K562 (cell line): ENCODE results near the gene DGKB. TPM values are rescaled to one million over a fixed set of nuclear protein-coding genes. Genes with fewer than 3 reads are reported as not detected.

Experiments used
- ATAC-seq: fragments of 200-7000 bp; cut with Tn5 transposase; 3 replicates; pipeline ENCODE4 v1.9.1; 2020; ENCODE audit warnings: moderate library complexity
- BruUV-seq: library from RNA; stranded (reverse); fragments of 400-500 nt; replicated peaks from 2 replicates; lab custom pipeline; 2021; lab: Mats Ljungman, UMichigan
- CTCF ChIA-PET: fragments of 300-600 bp; formaldehyde crosslinking; extraction: SDS; loops from one replicate; lab custom pipeline; 2021; ENCODE audit warnings: low intra/inter-chr PET ratio; lab: Yijun Ruan, JAX
- POLR2A ChIA-PET: fragments of 300-600, 350-650 bp; sonication (Branson Sonifier 250); formaldehyde crosslinking; extraction: SDS; loops from one replicate; lab custom pipeline; 2021; ENCODE audit warnings: antibody characterized with exemption, inconsistent platforms; lab: Yijun Ruan, JAX
- DNase-seq, 4 experiments: peaks; one replicate each; pipeline versions ENCODE4 v3.0.0 to v3.0.0-alpha.2; 2011 to 2018; ENCODE audit warnings: low spot score in 3 of 4, mixed read lengths in 3 of 4; ENCODE audit errors: extremely low read depth in 1 of 4
- FAIRE-seq: peaks from 2 replicates; lab custom pipeline; 2011; peaks lifted over from hg19 to GRCh38; lab: Jason Lieb, UNC
- H2AFZ ChIP-seq: 2 replicates; pipeline ENCODE4 v1.6.0; 2011; ENCODE audit warnings: low read depth, low read length, control low read depth, inconsistent platforms
- H3K27ac ChIP-seq: fragments of 200-600 bp; 3 replicates; pipeline ENCODE4 v1.8.0; 2011; ENCODE audit warnings: low read depth, mild to moderate bottlenecking, control low read depth, inconsistent platforms, low read length, moderate library complexity, mixed read lengths; ENCODE audit errors: extremely low read depth
- H3K27me3 ChIP-seq, 2 experiments: fragments of 300-600 bp in 1 of 2; 2 replicates in 1 of 2; 3 replicates in 1 of 2; pipeline versions ENCODE4 v1.6.0 to v1.8.0; 2011; ENCODE audit warnings: inconsistent platforms in 2 of 2, low read length in 2 of 2, mild to moderate bottlenecking in 1 of 2, mixed read lengths in 1 of 2, moderate library complexity in 1 of 2; ENCODE audit not compliant: control insufficient read depth in 2 of 2, insufficient read depth in 2 of 2
- H3K36me3 ChIP-seq: fragments of 300-600 bp; 3 replicates; pipeline ENCODE4 v1.8.0; 2011; ENCODE audit warnings: mild to moderate bottlenecking, low read length, inconsistent platforms; ENCODE audit not compliant: control insufficient read depth, insufficient read depth
- H3K4me1 ChIP-seq, 2 experiments: fragments of 200-600 bp in 1 of 2; replicated peaks in 1 of 2; 2 replicates in 1 of 2; 3 replicates in 1 of 2; pipeline versions ENCODE4 v1.5.1 to v1.8.0; 2011; ENCODE audit warnings: inconsistent platforms in 2 of 2, low read length in 2 of 2, mild to moderate bottlenecking in 1 of 2, mixed read lengths in 1 of 2, moderate library complexity in 1 of 2; ENCODE audit not compliant: control insufficient read depth in 2 of 2, insufficient read depth in 2 of 2
- H3K4me2 ChIP-seq: 2 replicates; pipeline ENCODE4 v1.6.1; 2011; ENCODE audit warnings: low read length, control low read depth, inconsistent platforms, mixed read lengths; ENCODE audit not compliant: insufficient read depth
- H3K4me3 ChIP-seq: fragments of 200-600 bp; sonication (generic), shearing (Covaris generic); 2 replicates; pipeline ENCODE4 v1.5.1; 2016; ENCODE audit warnings: control low read depth, inconsistent platforms
- H3K79me2 ChIP-seq: fragments of 200-600 bp; 3 replicates; pipeline ENCODE4 v1.8.0; 2011; ENCODE audit warnings: low read length, inconsistent platforms; ENCODE audit not compliant: control insufficient read depth, insufficient read depth
- H3K9ac ChIP-seq, 2 experiments: 2 replicates each; pipeline versions ENCODE4 v1.6.0 to v1.6.1; 2011; ENCODE audit warnings: low read depth in 2 of 2, low read length in 2 of 2, control low read depth in 1 of 2, inconsistent platforms in 1 of 2, mild to moderate bottlenecking in 1 of 2, mixed read lengths in 1 of 2; ENCODE audit not compliant: insufficient read depth in 1 of 2
- H3K9me1 ChIP-seq: one replicate; pipeline ENCODE4 v1.6.0; 2011; ENCODE audit warnings: inconsistent platforms, mild to moderate bottlenecking, low read length, moderate library complexity; ENCODE audit not compliant: control insufficient read depth, insufficient read depth
- H3K9me3 ChIP-seq: replicated peaks from 2 replicates; pipeline ENCODE4 v1.5.1; 2011; ENCODE audit warnings: low read depth, low read length, inconsistent platforms; ENCODE audit not compliant: control insufficient read depth, insufficient read depth
- H4K20me1 ChIP-seq: replicated peaks from 2 replicates; pipeline ENCODE4 v1.6.1; 2011; ENCODE audit warnings: low read length, inconsistent platforms, mixed read lengths; ENCODE audit not compliant: control insufficient read depth, insufficient read depth
- CBX1 ChIP-seq: sonication (generic); IDR thresholded peaks from 2 replicates; pipeline ENCODE4 v1.6.1; 2016; ENCODE audit warnings: antibody characterized with exemption, low read depth, mild to moderate bottlenecking
- FOXM1 ChIP-seq, 2 experiments: fragments of 450-650 bp in 1 of 2; sonication (generic) in 1 of 2; formaldehyde crosslinking in 1 of 2; IDR thresholded peaks; 2 replicates each; pipeline versions ENCODE4 v1.6.1 to v1.9.0; 2017 to 2022; ENCODE audit warnings: low read depth in 2 of 2, mild to moderate bottlenecking in 2 of 2, missing genetic modification reagents in 1 of 2, moderate library complexity in 1 of 2
- HDGF ChIP-seq: fragments of 450-650 bp; IDR thresholded peaks from 2 replicates; pipeline ENCODE4 v1.6.1; 2016
- RBM14 ChIP-seq: fragments of 200-400 bp; formaldehyde crosslinking; IDR thresholded peaks from 2 replicates; pipeline ENCODE4 v1.6.1; 2018; ENCODE audit warnings: low read depth, mild to moderate bottlenecking, low read length, moderate library complexity, borderline replicate concordance; ENCODE audit not compliant: insufficient read depth
- SNIP1 ChIP-seq: fragments of 450-650 bp; IDR thresholded peaks from 2 replicates; pipeline ENCODE4 v1.7.1; 2017; ENCODE audit warnings: low read depth, mild to moderate bottlenecking
- ZBTB17 ChIP-seq: fragments of 450-650 bp; formaldehyde crosslinking; IDR thresholded peaks from 2 replicates; pipeline ENCODE4 v1.4.0; 2020; ENCODE audit warnings: mild to moderate bottlenecking
- ZNF316 ChIP-seq: fragments of 450-650 bp; IDR thresholded peaks from 2 replicates; pipeline ENCODE4 v1.6.1; 2016
- ZNF830 ChIP-seq: fragments of 250-450 bp; sonication (Bioruptor Pico); IDR thresholded peaks from 2 replicates; pipeline ENCODE4 v1.5.0; 2021; ENCODE audit warnings: mild to moderate bottlenecking
- WGBS: fragments of 100-300 bp; shearing (Covaris generic); methylation state at CpG from one replicate; pipeline ENCODE4 v1.1.6; 2016; ENCODE audit warnings: low coverage, mixed read lengths; ENCODE audit not compliant: insufficient coverage; ENCODE audit errors: missing lambda C conversion rate; 5-methylcytosine and 5-hydroxymethylcytosine counted together
- in situ Hi-C: fragments of 300-500 bp; cut with MboI; formaldehyde crosslinking; loops from 4 replicates; pipeline ENCODE4 v1.15.0; 2018; ENCODE audit warnings: inconsistent platforms, mixed read lengths
- intact Hi-C: fragments of 100-400 bp; cut with micrococcal nuclease; formaldehyde crosslinking; loops from 2 replicates; pipeline ENCODE4 v1.14.2; 2022
- polyA plus RNA-seq, 8 experiments: library from polyadenylated mRNA; depleted of rRNA in 4 of 8; stranded (reverse) in 5 of 8; unstranded in 3 of 8; fragments of >200 nt; fragmentation: Nextera tagmentation in 2 of 8; fragmentation: Illumina TruSeq in 1 of 8; extraction: Ambion mirVana in 2 of 8; extraction: Trizol in 1 of 8; gene quantifications; 2 replicates each; pipeline versions ENCODE4 v1.2.1 to v1.2.3, GENCODE V29; 2011 to 2014; ENCODE audit warnings: inconsistent platforms in 1 of 8, missing spikeins in 1 of 8
- total RNA-seq, 7 experiments: library from RNA; depleted of rRNA in 6 of 7; stranded (reverse); fragments of >200 nt in 6 of 7; fragmentation: Illumina TruSeq in 2 of 7; extraction: Trizol in 2 of 7; gene quantifications; 2 replicates each; pipeline versions ENCODE4 v1.2.1 to v1.2.3, GENCODE V29; 2011 to 2021; ENCODE audit warnings: low replicate concordance in 1 of 7

DGKB gene
- total and polyA plus RNA-seq, 9 of the 15 experiments (the other 6 are each of a cell fraction or from before 2014, with no cell fraction given): 0.01 TPM; not detected in 8

DNA sequence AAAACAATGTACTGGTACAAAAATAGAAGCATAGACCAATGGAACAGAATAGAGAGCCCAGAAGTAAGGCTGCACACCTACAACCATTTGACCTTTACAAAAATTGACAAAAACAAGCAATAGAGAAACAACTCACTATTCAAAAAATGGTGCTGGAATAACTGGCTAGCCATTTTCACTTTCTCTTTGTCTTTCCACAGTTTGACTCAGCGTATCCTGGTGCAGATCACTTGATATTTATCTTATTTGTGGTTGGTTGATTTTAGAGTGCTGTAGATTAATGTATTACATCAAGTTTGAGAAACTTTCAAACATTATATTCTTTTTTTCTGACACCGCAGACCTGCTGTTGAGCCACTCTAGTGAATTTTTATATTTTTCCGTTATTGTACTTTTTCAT, 381.4 kb downstream of the DGKB start:
- Histone ChIP-seq H4K20me1 (no peaks in the 10 kb centered on the region), H3K4me2 (no peak overlapping the region), H3K27me3 (no peaks in the 10 kb centered on the region), H2AFZ (no peak overlapping the region), H3K27ac (no peak overlapping the region), H3K9me1 (no peaks in the 10 kb centered on the region), H3K9ac (no peak overlapping the region), H3K4me1 (no peaks in the 10 kb centered on the region), H3K4me3 (no peak overlapping the region), H3K79me2 (no peaks in the 10 kb centered on the region), H3K36me3 (no peaks in the 10 kb centered on the region), H3K9me3 (no peaks in the 10 kb centered on the region)
- DNase-seq (no peak), FAIRE-seq (no peak), ATAC-seq (no peak)
- POLR2A ChIA-PET: no interaction called here
- TF ChIP-seq HDGF (no peak), CBX1 (no peak), FOXM1 (IDR thresholded peaks at IDR 0.05; ENCODE audit: low read depth) (no peak), FOXM1 (CRISPR knock-in tag; IDR thresholded peaks at IDR 0.05; ENCODE audit: low read depth) (no peak), SNIP1 (no peak)
- 5% methylated on average over 3 of the region's 3 CpGs for WGBS
- CTCF ChIA-PET: no interaction called here
- BruUV-seq: no TSS peak
- intact Hi-C loops (no loop called here), in situ Hi-C loops (no loop called here)

DNA sequence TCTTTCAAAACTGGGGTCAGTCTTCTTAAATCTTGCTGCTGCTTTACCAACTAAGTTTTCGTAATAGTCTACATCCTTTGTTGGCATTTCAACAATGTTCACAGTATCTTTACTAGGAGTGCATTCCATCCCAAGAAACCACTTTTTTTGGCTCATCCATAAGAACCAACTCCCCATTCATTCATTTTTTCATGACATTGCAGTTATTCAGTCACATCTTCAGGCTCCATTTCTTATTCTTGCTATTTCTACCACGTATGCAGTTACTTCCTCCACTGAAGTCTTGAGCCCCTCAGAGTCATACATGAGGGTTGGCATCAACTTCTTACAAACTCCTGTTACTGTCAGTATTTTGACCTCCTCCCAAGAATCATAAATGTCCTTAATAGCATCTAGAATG, 392.3 kb downstream of the DGKB start:
- POLR2A ChIA-PET: no interaction called here
- TF ChIP-seq ZBTB17 (CRISPR knock-in tag): no peak
- no peak for TF ChIP-seq RBM14
- peak; percentile 4; the same call in 1 of the 2 replicates for TF ChIP-seq ZNF316
- no peak for TF ChIP-seq ZNF830 (CRISPR knock-in tag)
- no peak overlapping the region for H2AFZ ChIP-seq
- intact Hi-C loops: no loop called here
- H3K9me3 ChIP-seq: no peaks in the 10 kb centered on the region; the same call in 1 of the 2 replicates
- H3K27me3 ChIP-seq: no peaks in the 10 kb centered on the region
- H3K36me3 ChIP-seq: no peaks in the 10 kb centered on the region
- DNase-seq (no peak), FAIRE-seq (no peak), ATAC-seq (no peak)
- in situ Hi-C loops: no loop called here
- no peak overlapping the region for H3K4me2 ChIP-seq
- H3K4me3 ChIP-seq: no peak overlapping the region
- no peaks in the 10 kb centered on the region for H3K4me1 ChIP-seq
- no peak overlapping the region for H3K9ac ChIP-seq
- no TSS peak for BruUV-seq
- no peak overlapping the region for H3K27ac ChIP-seq
- no peaks in the 10 kb centered on the region for H3K79me2 ChIP-seq
- 0% methylated on average over 2 of the region's 2 CpGs for WGBS
- CTCF ChIA-PET: no interaction called here
- no peaks in the 10 kb centered on the region for H4K20me1 ChIP-seq
- H3K9me1 ChIP-seq: no peaks in the 10 kb centered on the region
